Liver (tissue), 9 donors: ENCODE measurements around the gene ASZ1. TPM values are rescaled to one million over a fixed set of nuclear protein-coding genes. Genes with fewer than 3 reads are reported as not detected.

Source experiments
- DNase-seq: peaks from one replicate; pipeline ENCODE4 v3.0.0-alpha.2; 2017; ENCODE audit warnings: low spot score
- H3K27ac ChIP-seq, 2 donors: one replicate each; pipeline ENCODE4 v1.7.0; 2013; ENCODE audit warnings: inconsistent platforms in 2 of 2, low read length in 2 of 2, control low read depth in 1 of 2, low read depth in 1 of 2, mild to moderate bottlenecking in 1 of 2
- H3K27me3 ChIP-seq, 4 donors: one replicate each; pipeline versions ENCODE4 v1.6.1 to v1.7.0; 2013; ENCODE audit warnings: low read length in 3 of 4, inconsistent platforms in 1 of 4, mild to moderate bottlenecking in 1 of 4, moderate library complexity in 1 of 4; ENCODE audit not compliant: control insufficient read depth in 4 of 4, insufficient read depth in 4 of 4
- H3K36me3 ChIP-seq, 4 donors: one replicate each; pipeline versions ENCODE4 v1.6.1 to v1.7.0; 2013; ENCODE audit warnings: low read length in 3 of 4, mild to moderate bottlenecking in 3 of 4, low read depth in 1 of 4, moderate library complexity in 1 of 4; ENCODE audit not compliant: control insufficient read depth in 4 of 4, insufficient read depth in 3 of 4
- H3K4me1 ChIP-seq, 4 donors: one replicate each; pipeline versions ENCODE4 v1.6.1 to v1.7.0; 2013; ENCODE audit warnings: low read length in 3 of 4, mild to moderate bottlenecking in 3 of 4, moderate library complexity in 1 of 4; ENCODE audit not compliant: control insufficient read depth in 4 of 4, insufficient read depth in 4 of 4
- H3K4me3 ChIP-seq, 3 donors: one replicate each; pipeline versions ENCODE4 v1.6.1 to v1.7.0; 2013; ENCODE audit warnings: low read length in 3 of 3, control low read depth in 1 of 3, low read depth in 1 of 3, mild to moderate bottlenecking in 1 of 3
- H3K9ac ChIP-seq, 2 donors: one replicate each; pipeline ENCODE4 v1.7.0; 2013; ENCODE audit warnings: low read length in 2 of 2, mild to moderate bottlenecking in 2 of 2, moderate library complexity in 2 of 2, control low read depth in 1 of 2, low read depth in 1 of 2
- H3K9me3 ChIP-seq, 4 donors: one replicate each; pipeline versions ENCODE4 v1.6.1 to v1.7.0; 2013; ENCODE audit warnings: low read length in 3 of 4; ENCODE audit not compliant: control insufficient read depth in 4 of 4
- EGR1 ChIP-seq, 2 donors: IDR thresholded peaks; 2 replicates each; pipeline ENCODE4 v1.6.1; 2016 to 2018; ENCODE audit warnings: antibody characterized with exemption in 2 of 2, low read depth in 2 of 2
- HNF4A ChIP-seq, 2 donors: conservative IDR thresholded peaks; 2 replicates each; pipeline ENCODE4 v1.6.1; 2016; ENCODE audit warnings: antibody characterized with exemption in 2 of 2, mild to moderate bottlenecking in 2 of 2
- HNF4G ChIP-seq: IDR thresholded peaks from 2 replicates; pipeline ENCODE4 v1.6.1; 2016; ENCODE audit warnings: antibody characterized with exemption
- MAX ChIP-seq: IDR thresholded peaks from 2 replicates; pipeline ENCODE4 v1.6.1; 2016; ENCODE audit warnings: antibody characterized with exemption
- NR2F2 ChIP-seq: IDR thresholded peaks from 2 replicates; pipeline ENCODE4 v1.6.1; 2016; ENCODE audit warnings: antibody characterized with exemption
- RAD21 ChIP-seq, 2 donors: IDR thresholded peaks; 2 replicates each; pipeline ENCODE4 v1.6.1; 2016; ENCODE audit warnings: antibody characterized with exemption in 2 of 2, mild to moderate bottlenecking in 2 of 2
- REST ChIP-seq: IDR thresholded peaks from 2 replicates; pipeline ENCODE4 v1.6.1; 2016; ENCODE audit warnings: antibody characterized with exemption, mild to moderate bottlenecking
- RXRA ChIP-seq, 2 donors: IDR thresholded peaks; 2 replicates each; pipeline ENCODE4 v1.6.1; 2017 to 2018; ENCODE audit warnings: antibody characterized with exemption in 2 of 2, mild to moderate bottlenecking in 1 of 2
- SP1 ChIP-seq: IDR thresholded peaks from 2 replicates; pipeline ENCODE4 v1.6.1; 2018; ENCODE audit warnings: antibody characterized with exemption, mild to moderate bottlenecking
- TAF1 ChIP-seq: conservative IDR thresholded peaks from 2 replicates; pipeline ENCODE4 v1.6.1; 2016; ENCODE audit warnings: antibody characterized with exemption, mild to moderate bottlenecking
- YY1 ChIP-seq: IDR thresholded peaks from 2 replicates; pipeline ENCODE4 v1.6.1; 2016; ENCODE audit warnings: antibody characterized with exemption, mild to moderate bottlenecking
- WGBS: extraction: QIAGEN DNeasy Blood & Tissue Kit; methylation state at CpG from one replicate; pipeline ENCODE4 v1.1.7; 2013; 5-methylcytosine and 5-hydroxymethylcytosine counted together
- polyA plus RNA-seq, 2 donors: library from polyadenylated mRNA; stranded (reverse) in 1 of 2; unstranded in 1 of 2; fragments of 200-250 nt in 1 of 2; fragments of >200 nt in 1 of 2; fragmentation: Nextera tagmentation in 1 of 2; extraction: Ambion mirVana in 1 of 2; gene quantifications; one replicate each; pipeline versions ENCODE4 v1.2.1 to v1.2.3, GENCODE V29; 2013 to 2015
- total RNA-seq, 2 donors: library from RNA; depleted of rRNA; stranded (reverse); fragments of >200 nt; gene quantifications; one replicate each; pipeline ENCODE4 v1.2.3, GENCODE V29; 2014
- TF ChIP-seq, protein P1 (sequence below): fragments of 150-350 bp; IDR thresholded peaks from 2 replicates; pipeline ENCODE4 v1.5.1; 2017; ENCODE audit warnings: improper control_type of control experiment, low read depth, low read length; ENCODE audit not compliant: missing input control
- TF ChIP-seq, protein P2 (sequence below): IDR thresholded peaks from 2 replicates; pipeline ENCODE4 v1.6.1; 2016; ENCODE audit warnings: antibody characterized with exemption
- donor health status: healthy.
- donor health status: healthy.
- donor health status: healthy.
- donor health status: healthy.
- donor health status: healthy.

Gene ASZ1
- total and polyA plus RNA-seq, 4 donors = 0.08 TPM; not detected in 3

- TF ChIP-seq REST (no peak), SP1 (no peak)
Observed at GRCh38 chr7:117459735-117460134, 32.4 kb upstream of the ASZ1 start (continued).

- peak; percentile 81 to 84 for TF ChIP-seq RAD21 (IDR thresholded peaks at IDR 0.05)
- TF ChIP-seq, protein P1, sequence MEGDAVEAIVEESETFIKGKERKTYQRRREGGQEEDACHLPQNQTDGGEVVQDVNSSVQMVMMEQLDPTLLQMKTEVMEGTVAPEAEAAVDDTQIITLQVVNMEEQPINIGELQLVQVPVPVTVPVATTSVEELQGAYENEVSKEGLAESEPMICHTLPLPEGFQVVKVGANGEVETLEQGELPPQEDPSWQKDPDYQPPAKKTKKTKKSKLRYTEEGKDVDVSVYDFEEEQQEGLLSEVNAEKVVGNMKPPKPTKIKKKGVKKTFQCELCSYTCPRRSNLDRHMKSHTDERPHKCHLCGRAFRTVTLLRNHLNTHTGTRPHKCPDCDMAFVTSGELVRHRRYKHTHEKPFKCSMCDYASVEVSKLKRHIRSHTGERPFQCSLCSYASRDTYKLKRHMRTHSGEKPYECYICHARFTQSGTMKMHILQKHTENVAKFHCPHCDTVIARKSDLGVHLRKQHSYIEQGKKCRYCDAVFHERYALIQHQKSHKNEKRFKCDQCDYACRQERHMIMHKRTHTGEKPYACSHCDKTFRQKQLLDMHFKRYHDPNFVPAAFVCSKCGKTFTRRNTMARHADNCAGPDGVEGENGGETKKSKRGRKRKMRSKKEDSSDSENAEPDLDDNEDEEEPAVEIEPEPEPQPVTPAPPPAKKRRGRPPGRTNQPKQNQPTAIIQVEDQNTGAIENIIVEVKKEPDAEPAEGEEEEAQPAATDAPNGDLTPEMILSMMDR = peak; percentile 59
- no peak for TF ChIP-seq HNF4G
- WGBS = 29% methylated on average over 3 of the region's 3 CpGs
- Histone ChIP-seq H3K4me1 (no peaks in the 10 kb centered on the region), H3K36me3 (no peaks in the 10 kb centered on the region), H3K9me3 (no peaks in the 10 kb centered on the region), H3K4me3 (no peak overlapping the region), H3K27me3 (no peaks in the 10 kb centered on the region), H3K27ac (no peak overlapping the region), H3K9ac (no peak overlapping the region)
- DNase-seq = no peak
Observed at GRCh38 chr7:117458977-117459583, 31.8 kb upstream of the ASZ1 start.

GRCh38 chr7:117448655-117449054 is 21.4 kb upstream of the ASZ1 start:
- 77% methylated on average over 2 of the region's 2 CpGs for WGBS
- DNase-seq = no peak
- Histone ChIP-seq H3K4me3 (no peak overlapping the region), H3K27ac (no peak overlapping the region), H3K9ac (no peak overlapping the region), H3K27me3 (no peaks in the 10 kb centered on the region), H3K9me3 (no peaks in the 10 kb centered on the region), H3K4me1 (no peaks in the 10 kb centered on the region), H3K36me3 (no peaks in the 10 kb centered on the region)
- TF ChIP-seq TAF1 (no peak), YY1 (no peak), REST (no peak), MAX (no peak), EGR1 (IDR thresholded peaks at IDR 0.05; ENCODE audit: low read depth in 2 of 2) (no peak), NR2F2 (no peak), SP1 (no peak), HNF4A (conservative IDR thresholded peaks at IDR 0.05) (no peak), HNF4G (no peak), RXRA (IDR thresholded peaks at IDR 0.05) (no peak)
- TF ChIP-seq, protein P1 = no peak
- TF ChIP-seq, protein P2, sequence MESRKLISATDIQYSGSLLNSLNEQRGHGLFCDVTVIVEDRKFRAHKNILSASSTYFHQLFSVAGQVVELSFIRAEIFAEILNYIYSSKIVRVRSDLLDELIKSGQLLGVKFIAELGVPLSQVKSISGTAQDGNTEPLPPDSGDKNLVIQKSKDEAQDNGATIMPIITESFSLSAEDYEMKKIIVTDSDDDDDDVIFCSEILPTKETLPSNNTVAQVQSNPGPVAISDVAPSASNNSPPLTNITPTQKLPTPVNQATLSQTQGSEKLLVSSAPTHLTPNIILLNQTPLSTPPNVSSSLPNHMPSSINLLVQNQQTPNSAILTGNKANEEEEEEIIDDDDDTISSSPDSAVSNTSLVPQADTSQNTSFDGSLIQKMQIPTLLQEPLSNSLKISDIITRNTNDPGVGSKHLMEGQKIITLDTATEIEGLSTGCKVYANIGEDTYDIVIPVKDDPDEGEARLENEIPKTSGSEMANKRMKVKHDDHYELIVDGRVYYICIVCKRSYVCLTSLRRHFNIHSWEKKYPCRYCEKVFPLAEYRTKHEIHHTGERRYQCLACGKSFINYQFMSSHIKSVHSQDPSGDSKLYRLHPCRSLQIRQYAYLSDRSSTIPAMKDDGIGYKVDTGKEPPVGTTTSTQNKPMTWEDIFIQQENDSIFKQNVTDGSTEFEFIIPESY = no peak
